ENCODE results near the gene SLAMF1. TPM values are rescaled to one million over a fixed set of nuclear protein-coding genes. Genes with fewer than 3 reads are reported as not detected.
"Not testable (repeated sequence)": the region's sequence is repeated elsewhere in the genome, so short reads cannot be mapped to it uniquely, and the experiment has no call there.

Gene SLAMF1
- total RNA-seq, result 10 to 100 TPM; 59.8 to 59.9 TPM
- polyA plus RNA-seq, result 10 to 100 TPM; 21.4 to 62.5 TPM

- intact Hi-C loops (cut with micrococcal nuclease), result loop anchor here (1.0 to 5.0 kb wide), 5 partner anchors 9 to 35 kb away; no protein-coding TSS in a partner anchor
- peaks cover 55% of the 10 kb centered on the region for H3K4me1 ChIP-seq (ENCODE audit: insufficient read depth, low read length)
- ChIA-PET CTCF (ENCODE audit: partially characterized antibody) (interaction anchor here (0.7 to 4.7 kb wide), 14 partner anchors 9 to 121 kb away, joined by 3 to 39 read pairs (median 4); no protein-coding TSS in a partner anchor), POLR2A (ENCODE audit: partially characterized antibody) (interaction anchor here (0.6 to 6.8 kb wide), 29 partner anchors 8 to 218 kb away, joined by 3 to 135 read pairs (median 5); partner anchors contain the start of genes CD48 and LY9)
- no peaks in the 10 kb centered on the region for H3K27me3 Mint-ChIP-seq
- H3K9me3 Mint-ChIP-seq, result peaks cover 0 to 4% (median 0%) of the 10 kb centered on the region in 8 donors
- H3K4me3 ChIP-seq (ENCODE audit: low read length in 2 of 2), result peak within 1 kb of the TSS; percentile 80 to 97
- H3K27ac ChIP-seq (ENCODE audit: low read depth, low read length), result peak within 1 kb of the TSS; percentile 88
- DNase-seq, result peak; percentile 45 to 74 (median 51)
- peak within 1 kb of the TSS; percentile 98 to 100 (median 99) for H3K4me3 Mint-ChIP-seq
- no peaks in the 10 kb centered on the region for H3K36me3 ChIP-seq (ENCODE audit: insufficient read depth, low read length)
- peak within 1 kb of the TSS; percentile 87 to 98 (median 97) for H3K27ac Mint-ChIP-seq
- H3K36me3 Mint-ChIP-seq, result peaks cover 26 to 47% of the 10 kb centered on the region in 2 donors
- H3K9me3 ChIP-seq (ENCODE audit: control insufficient read depth in 1 of 2, low read length in 2 of 2), result no peaks in the 10 kb centered on the region
- no peaks in the 10 kb centered on the region for H3K27me3 ChIP-seq (ENCODE audit: insufficient read depth, low read length)
- peaks cover 47 to 94% (median 61%) of the 10 kb centered on the region in 4 donors for H3K4me1 Mint-ChIP-seq
These were observed at the start of gene SLAMF1 for GRCh38 chr1:160646711-160647328. Gene SLAMF1 (minus strand): TSS chr1:160647044. CDS start chr1:160646945, 99 bp downstream.

DNA sequence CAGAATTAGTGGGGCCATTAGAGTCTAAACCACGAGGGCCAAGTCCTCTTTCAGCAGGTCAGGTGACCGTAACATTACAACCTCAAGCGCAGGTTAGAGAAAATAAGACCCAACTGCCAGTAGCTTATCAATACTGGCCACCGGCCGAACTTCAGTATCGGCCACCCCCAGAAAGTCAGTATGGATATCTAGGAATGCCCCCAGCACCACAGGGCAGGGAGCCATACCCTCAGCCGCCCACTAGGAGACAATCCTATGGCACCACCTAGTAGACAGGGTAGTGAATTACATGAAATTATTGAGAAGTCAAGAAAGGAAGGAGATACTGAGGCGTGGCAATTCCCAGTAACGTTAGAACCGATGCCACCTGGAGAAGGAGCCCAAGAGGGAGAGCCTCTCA is 45.5 kb upstream of the SLAMF1 start:
- Histone ChIP-seq H3K27ac (ENCODE audit: low read depth, low read length) (peak overlapping the region; percentile 2), H3K4me1 (ENCODE audit: insufficient read depth, low read length) (peaks cover 70% of the 10 kb centered on the region)
- peak overlapping the region in 5 of 8 donors; percentile 17 to 80 (median 31) for H3K4me3 Mint-ChIP-seq
- intact Hi-C loops (cut with micrococcal nuclease); H3K9me3 ChIP-seq (ENCODE audit: control insufficient read depth in 1 of 2, low read length in 2 of 2); H3K36me3 ChIP-seq (ENCODE audit: insufficient read depth, low read length); H3K27me3 Mint-ChIP-seq; H3K27me3 ChIP-seq (ENCODE audit: insufficient read depth, low read length); H3K4me3 ChIP-seq (ENCODE audit: low read length in 2 of 2); DNase-seq; H3K9me3 Mint-ChIP-seq: not testable (repeated sequence)
- ChIA-PET POLR2A (ENCODE audit: partially characterized antibody) (interaction anchor here (1.2 to 1.8 kb wide), 2 partner anchors 10 to 14 kb away, joined by 3 to 6 read pairs; no protein-coding TSS in a partner anchor), CTCF (ENCODE audit: partially characterized antibody) (interaction anchor here (0.9 to 1.5 kb wide), 7 partner anchors 9 to 76 kb away, joined by 3 to 7 read pairs (median 3); no protein-coding TSS in a partner anchor)
- H3K27ac Mint-ChIP-seq, result peak overlapping the region; percentile 27 to 91 (median 84)
- H3K4me1 Mint-ChIP-seq, result peaks cover 53 to 89% (median 64%) of the 10 kb centered on the region in 4 donors
- peaks cover 29 to 67% of the 10 kb centered on the region in 2 donors for H3K36me3 Mint-ChIP-seq

DNA sequence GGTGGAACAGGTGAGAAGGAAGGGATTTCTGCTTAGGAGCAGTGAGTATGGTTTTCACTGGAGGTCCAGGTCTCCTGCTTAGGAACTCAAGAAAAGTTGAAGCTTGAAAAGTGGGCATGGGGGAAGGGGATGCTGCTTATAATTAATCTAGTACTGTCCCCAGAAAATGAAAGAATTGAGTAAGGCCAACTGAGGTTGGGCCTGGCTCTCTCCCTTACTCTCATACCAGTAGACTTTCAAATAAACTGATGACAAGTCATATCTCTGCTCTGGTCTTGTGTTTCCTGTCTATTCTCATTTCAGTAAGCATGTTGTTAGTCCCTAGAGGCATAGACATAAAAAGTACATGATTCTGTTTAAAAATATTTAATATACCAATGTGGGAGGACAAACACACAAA is 38.4 kb upstream of the SLAMF1 start:
- ChIA-PET CTCF (ENCODE audit: partially characterized antibody) (interaction anchor here (0.8 to 15.8 kb wide), 8 partner anchors 10 to 81 kb away, joined by 3 to 310 read pairs (median 10); no protein-coding TSS in a partner anchor), POLR2A (ENCODE audit: partially characterized antibody) (interaction anchor here (1.3 to 7.5 kb wide), 5 partner anchors 12 to 83 kb away, joined by 3 to 85 read pairs (median 6); partner anchors contain the start of gene CD48)
- peaks cover 31% of the 10 kb centered on the region for H3K36me3 ChIP-seq (ENCODE audit: insufficient read depth, low read length)
- H3K9me3 ChIP-seq (ENCODE audit: control insufficient read depth in 1 of 2, low read length in 2 of 2), result no peaks in the 10 kb centered on the region
- Mint-ChIP-seq H3K9me3 (peaks cover 0 to 13% (median 2%) of the 10 kb centered on the region in 8 donors), H3K27ac (peak overlapping the region; percentile 87 to 97 (median 91)), H3K4me1 (peaks cover 70 to 97% (median 82%) of the 10 kb centered on the region in 4 donors), H3K36me3 (peaks cover 71 to 93% of the 10 kb centered on the region in 2 donors), H3K4me3 (peak overlapping the region in 7 of 8 donors; percentile 31 to 62 (median 56)), H3K27me3 (no peaks in the 10 kb centered on the region)
- H3K4me1 ChIP-seq (ENCODE audit: insufficient read depth, low read length), result peaks cover 82% of the 10 kb centered on the region
- no peak overlapping the region for H3K4me3 ChIP-seq (ENCODE audit: low read length in 2 of 2)
- no peak for DNase-seq
- peak overlapping the region; percentile 55 for H3K27ac ChIP-seq (ENCODE audit: low read depth, low read length)
- intact Hi-C loops (cut with micrococcal nuclease), result no loop called here
- H3K27me3 ChIP-seq (ENCODE audit: insufficient read depth, low read length), result no peaks in the 10 kb centered on the region

- intact Hi-C loops (cut with micrococcal nuclease), result loop anchor here (5.0 kb wide), 1 partner anchor 309 kb away; no protein-coding TSS in a partner anchor
- Mint-ChIP-seq H3K27me3 (no peaks in the 10 kb centered on the region), H3K4me3 (peak overlapping the region; percentile 20 to 73 (median 57)), H3K36me3 (peaks cover 76 to 91% of the 10 kb centered on the region in 2 donors), H3K27ac (peak overlapping the region; percentile 87 to 97 (median 91)), H3K4me1 (peaks cover 56 to 88% (median 67%) of the 10 kb centered on the region in 4 donors), H3K9me3 (peaks cover 0 to 13% (median 2%) of the 10 kb centered on the region in 8 donors)
- ChIA-PET POLR2A (ENCODE audit: partially characterized antibody) (interaction anchor here (0.9 to 7.5 kb wide), 24 partner anchors 9 to 271 kb away, joined by 3 to 85 read pairs (median 4); partner anchors contain the start of genes CD48, ITLN2, LY9 and SLAMF1), CTCF (ENCODE audit: partially characterized antibody) (interaction anchor here (0.8 to 15.8 kb wide), 22 partner anchors 8 to 271 kb away, joined by 3 to 310 read pairs (median 8); partner anchors contain the start of genes CD48, ITLN2 and SLAMF1)
- no peaks in the 10 kb centered on the region for H3K9me3 ChIP-seq (ENCODE audit: control insufficient read depth in 1 of 2, low read length in 2 of 2)
- peaks cover 50% of the 10 kb centered on the region for H3K36me3 ChIP-seq (ENCODE audit: insufficient read depth, low read length)
- peak overlapping the region; percentile 55 for H3K27ac ChIP-seq (ENCODE audit: low read depth, low read length)
- peak overlapping the region in 1 of 2 donors; percentile 30 for H3K4me3 ChIP-seq (ENCODE audit: low read length in 2 of 2)
- peaks cover 64% of the 10 kb centered on the region for H3K4me1 ChIP-seq (ENCODE audit: insufficient read depth, low read length)
- H3K27me3 ChIP-seq (ENCODE audit: insufficient read depth, low read length), result no peaks in the 10 kb centered on the region
- peak; percentile 43 to 54 (median 49) for DNase-seq
These were observed 36.4 kb upstream of the SLAMF1 start for GRCh38 chr1:160682983-160683865.

GRCh38 chr1:160681891-160682140 is 35.0 kb upstream of the SLAMF1 start:
- CTCF ChIA-PET (ENCODE audit: partially characterized antibody), result interaction anchor here (0.7 to 15.8 kb wide), 27 partner anchors 9 to 271 kb away, joined by 3 to 310 read pairs (median 10); partner anchors contain the start of genes CD48 and ITLN2
- peak overlapping the region; percentile 55 for H3K27ac ChIP-seq (ENCODE audit: low read depth, low read length)
- no peaks in the 10 kb centered on the region for H3K27me3 Mint-ChIP-seq
- POLR2A ChIA-PET (ENCODE audit: partially characterized antibody), result interaction anchor here (0.7 to 7.5 kb wide), 11 partner anchors 10 to 308 kb away, joined by 3 to 85 read pairs (median 5); partner anchors contain the start of genes CD48 and SLAMF1
- H3K27me3 ChIP-seq (ENCODE audit: insufficient read depth, low read length), result no peaks in the 10 kb centered on the region
- H3K27ac Mint-ChIP-seq, result peak overlapping the region; percentile 67 to 97 (median 91)
- H3K4me3 ChIP-seq (ENCODE audit: low read length in 2 of 2), result no peak overlapping the region
- peaks cover 74 to 91% of the 10 kb centered on the region in 2 donors for H3K36me3 Mint-ChIP-seq
- peaks cover 0 to 5% (median 2%) of the 10 kb centered on the region in 8 donors for H3K9me3 Mint-ChIP-seq
- no peaks in the 10 kb centered on the region for H3K9me3 ChIP-seq (ENCODE audit: control insufficient read depth in 1 of 2, low read length in 2 of 2)
- no peak for DNase-seq
- intact Hi-C loops (cut with micrococcal nuclease), result loop anchor here (1.0 to 5.0 kb wide), 6 partner anchors 30 to 310 kb away; no protein-coding TSS in a partner anchor
- H3K36me3 ChIP-seq (ENCODE audit: insufficient read depth, low read length), result peaks cover 59% of the 10 kb centered on the region
- peaks cover 58% of the 10 kb centered on the region for H3K4me1 ChIP-seq (ENCODE audit: insufficient read depth, low read length)
- peaks cover 53 to 74% (median 57%) of the 10 kb centered on the region in 4 donors for H3K4me1 Mint-ChIP-seq
- H3K4me3 Mint-ChIP-seq, result peak overlapping the region in 6 of 8 donors; percentile 15 to 58 (median 34)

DNA sequence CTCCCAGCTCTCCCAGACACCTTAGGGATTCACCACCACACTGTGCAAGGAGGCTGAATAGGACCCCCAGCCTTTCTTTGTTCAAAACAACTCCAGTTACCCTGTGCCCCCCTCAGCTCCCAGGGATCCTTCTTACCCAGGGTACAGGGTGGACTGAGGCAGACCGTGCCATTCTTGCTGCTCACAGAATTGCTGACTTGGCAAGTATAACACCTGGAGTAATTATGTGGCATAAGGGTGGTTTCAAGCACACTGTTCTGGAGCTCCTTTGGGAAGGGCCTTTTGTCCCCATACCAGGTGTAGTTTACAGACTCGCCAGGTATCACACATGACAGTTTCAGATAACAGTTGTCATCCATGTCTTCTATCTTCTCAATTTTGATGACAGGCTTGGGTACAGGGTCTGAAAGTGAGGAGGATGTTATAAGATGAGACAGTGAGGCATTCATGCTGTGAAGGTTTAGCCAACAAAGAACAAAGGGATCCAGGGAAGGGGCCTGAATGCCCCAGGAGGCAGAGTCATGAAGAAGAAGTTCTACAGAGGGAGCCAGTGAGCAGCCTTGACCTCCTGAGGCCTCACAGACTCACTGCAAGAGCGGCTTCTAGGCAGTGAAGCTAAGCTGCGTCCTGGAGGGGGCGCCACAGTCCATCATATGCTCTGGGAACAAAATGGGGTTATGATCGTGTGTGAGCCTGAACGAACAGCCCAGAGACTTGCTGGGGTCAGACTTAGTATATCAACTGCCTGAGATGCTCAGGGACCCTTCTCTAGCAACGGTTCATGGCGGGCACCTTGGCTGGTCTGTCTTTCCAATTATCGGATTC is 34.4 kb upstream of the SLAMF1 start:
- H3K4me3 Mint-ChIP-seq, result peak overlapping the region in 5 of 8 donors; percentile 15 to 58 (median 26)
- DNase-seq, result peak; percentile 82 to 88 (median 85)
- intact Hi-C loops (cut with micrococcal nuclease), result loop anchor here (1.0 to 5.0 kb wide), 6 partner anchors 31 to 311 kb away; no protein-coding TSS in a partner anchor
- Histone ChIP-seq H3K27me3 (ENCODE audit: insufficient read depth, low read length) (no peaks in the 10 kb centered on the region), H3K4me1 (ENCODE audit: insufficient read depth, low read length) (peaks cover 55% of the 10 kb centered on the region), H3K9me3 (ENCODE audit: control insufficient read depth in 1 of 2, low read length in 2 of 2) (no peaks in the 10 kb centered on the region), H3K4me3 (ENCODE audit: low read length in 2 of 2) (no peak overlapping the region), H3K36me3 (ENCODE audit: insufficient read depth, low read length) (peaks cover 59% of the 10 kb centered on the region), H3K27ac (ENCODE audit: low read depth, low read length) (peak overlapping the region; percentile 55)
- ChIA-PET CTCF (ENCODE audit: partially characterized antibody) (interaction anchor here (0.7 to 15.8 kb wide), 36 partner anchors 8 to 272 kb away, joined by 3 to 310 read pairs (median 6); partner anchors contain the start of genes CD48, ITLN2 and SLAMF1), POLR2A (ENCODE audit: partially characterized antibody) (interaction anchor here (0.6 to 7.5 kb wide), 16 partner anchors 9 to 308 kb away, joined by 3 to 85 read pairs (median 4); partner anchors contain the start of genes CD48 and SLAMF1)
- H3K9me3 Mint-ChIP-seq, result peaks cover 0 to 2% (median 0%) of the 10 kb centered on the region in 8 donors
- H3K4me1 Mint-ChIP-seq, result peaks cover 49 to 69% (median 53%) of the 10 kb centered on the region in 4 donors
- peak overlapping the region; percentile 67 to 97 (median 91) for H3K27ac Mint-ChIP-seq
- peaks cover 69 to 87% of the 10 kb centered on the region in 2 donors for H3K36me3 Mint-ChIP-seq
- no peaks in the 10 kb centered on the region for H3K27me3 Mint-ChIP-seq
